Hepatocyte (in vitro differentiated cells): ENCODE results near the gene B3GNT3. TPM values are rescaled to one million over a fixed set of nuclear protein-coding genes. Genes with fewer than 3 reads are reported as not detected.
A peak's percentile ranks its signal among the peaks of the same experiment; 100 is the strongest.
"Not testable (repeated sequence)": the region's sequence is repeated elsewhere in the genome, so short reads cannot be mapped to it uniquely, and the experiment has no call there.

Experiments
- DNase-seq: peaks from one replicate; pipeline ENCODE4 v3.0.0-alpha.2; 2016; ENCODE audit warnings: low spot score
- H2AFZ ChIP-seq: fragments of 200-600 bp; sonication (generic); 2 replicates; pipeline ENCODE4 v1.6.0; 2016; ENCODE audit warnings: antibody characterized with exemption, mild to moderate bottlenecking
- H3K27ac ChIP-seq: fragments of 200-600 bp; sonication (generic); 2 replicates; pipeline ENCODE4 v1.5.1; 2016; ENCODE audit warnings: mild to moderate bottlenecking
- H3K27me3 ChIP-seq: fragments of 200-600 bp; sonication (generic); 2 replicates; pipeline ENCODE4 v1.6.1; 2016
- H3K36me3 ChIP-seq: fragments of 200-600 bp; sonication (generic); replicated peaks from 2 replicates; pipeline ENCODE4 v1.5.1; 2016; ENCODE audit warnings: low read depth; ENCODE audit not compliant: insufficient read depth
- H3K4me1 ChIP-seq: fragments of 200-600 bp; sonication (generic); 2 replicates; pipeline ENCODE4 v1.5.1; 2016; ENCODE audit warnings: mild to moderate bottlenecking, moderate library complexity; ENCODE audit not compliant: insufficient read depth
- H3K4me2 ChIP-seq: fragments of 200-600 bp; sonication (generic); 2 replicates; pipeline ENCODE4 v1.6.0; 2016
- H3K4me3 ChIP-seq: fragments of 200-600 bp; sonication (generic); 2 replicates; pipeline ENCODE4 v1.5.1; 2016; ENCODE audit warnings: mild to moderate bottlenecking
- H3K79me2 ChIP-seq: fragments of 200-600 bp; sonication (generic); 2 replicates; pipeline ENCODE4 v1.6.0; 2017; ENCODE audit warnings: mild to moderate bottlenecking
- H3K9me2 ChIP-seq: fragments of 200-600 bp; sonication (generic); replicated peaks from 2 replicates; pipeline ENCODE4 v1.6.0; 2017; ENCODE audit warnings: mild to moderate bottlenecking; ENCODE audit not compliant: insufficient read depth
- H3K9me3 ChIP-seq: fragments of 200-600 bp; sonication (generic); 2 replicates; pipeline ENCODE4 v1.5.1; 2016; ENCODE audit warnings: low read depth, mild to moderate bottlenecking
- H4K20me1 ChIP-seq: fragments of 200-600 bp; sonication (generic); 2 replicates; pipeline ENCODE4 v1.6.0; 2016; ENCODE audit warnings: mild to moderate bottlenecking; ENCODE audit not compliant: insufficient read depth, poor library complexity, severe bottlenecking
- CTCF ChIP-seq: fragments of 200-600 bp; sonication (generic); IDR thresholded peaks from 2 replicates; pipeline ENCODE4 v1.5.1; 2016; ENCODE audit warnings: antibody characterized with exemption, mild to moderate bottlenecking; ENCODE audit not compliant: poor library complexity
- EZH2 ChIP-seq: fragments of 200-600 bp; sonication (generic); IDR thresholded peaks from 2 replicates; pipeline ENCODE4 v1.6.1; 2016; ENCODE audit warnings: antibody characterized with exemption, mild to moderate bottlenecking, borderline replicate concordance
- EZH2phosphoT487 ChIP-seq: fragments of 200-600 bp; sonication (generic); IDR thresholded peaks from one replicate; pipeline ENCODE4 v1.6.1; 2018; ENCODE audit warnings: antibody characterized with exemption, mild to moderate bottlenecking, low read depth, moderate library complexity; ENCODE audit not compliant: unreplicated experiment, severe bottlenecking
- WGBS: methylation state at CpG from one replicate; pipeline ENCODE4 v1.1.6; 2016; ENCODE audit warnings: low lambda C conversion rate; ENCODE audit errors: missing lambda C conversion rate; 5-methylcytosine and 5-hydroxymethylcytosine counted together
- polyA plus RNA-seq: library from polyadenylated mRNA; unstranded; fragments of >200 nt; fragmentation: Nextera tagmentation; extraction: Ambion mirVana; gene quantifications from 2 replicates; pipeline ENCODE4 v1.2.1, GENCODE V29; 2016
- total RNA-seq: library from RNA; depleted of rRNA; stranded (reverse); fragments of >200 nt; gene quantifications from 2 replicates; pipeline ENCODE4 v1.2.3, GENCODE V29; 2014

The B3GNT3 gene
- total and polyA plus RNA-seq, 2 experiments from 2014 or later: 14.6 to 19.1 TPM

GRCh38 chr19:17775245-17775927 lies 19.6 kb upstream of the B3GNT3 start:
- H3K36me3 ChIP-seq: no peaks in the 10 kb centered on the region
- WGBS: 46% methylated on average over 15 of the region's 16 CpGs
- peak; percentile 72 for DNase-seq

GRCh38 chr19:17775991-17776803 lies 18.7 kb upstream of the B3GNT3 start:
- TF ChIP-seq EZH2: no peak
- TF ChIP-seq CTCF: no peak
- TF ChIP-seq EZH2phosphoT487: no peak
- Histone ChIP-seq H3K27ac (no peak overlapping the region), H3K4me1 (peaks cover 4% of the 10 kb centered on the region), H3K9me3 (no peaks in the 10 kb centered on the region), H4K20me1 (no peaks in the 10 kb centered on the region), H2AFZ (no peak overlapping the region), H3K4me3 (no peak overlapping the region), H3K9me2 (no peaks in the 10 kb centered on the region), H3K4me2 (no peak overlapping the region), H3K79me2 (no peaks in the 10 kb centered on the region), H3K27me3 (no peaks in the 10 kb centered on the region), H3K36me3 (no peaks in the 10 kb centered on the region)
- 76% methylated on average over 26 of the region's 27 CpGs for WGBS
- DNase-seq: no peak

More at GRCh38 chr19:17775245-17775927, 19.6 kb upstream of the B3GNT3 start:
- Histone ChIP-seq H3K79me2 (no peaks in the 10 kb centered on the region), H3K9me3 (no peaks in the 10 kb centered on the region), H3K27ac (no peak overlapping the region), H3K4me1 (peaks cover 4% of the 10 kb centered on the region), H2AFZ (no peak overlapping the region), H3K9me2 (no peaks in the 10 kb centered on the region), H3K4me3 (no peak overlapping the region), H3K4me2 (no peak overlapping the region), H3K27me3 (no peaks in the 10 kb centered on the region), H4K20me1 (no peaks in the 10 kb centered on the region)
- TF ChIP-seq EZH2phosphoT487 (no peak), CTCF (peak; percentile 58)

GRCh38 chr19:17777840-17778239 lies 17.1 kb upstream of the B3GNT3 start:
- not testable (repeated sequence) for H3K4me1 ChIP-seq, DNase-seq, H3K27me3 ChIP-seq, H3K4me3 ChIP-seq, H3K27ac ChIP-seq, H3K36me3 ChIP-seq, H3K9me3 ChIP-seq, H4K20me1 ChIP-seq, H3K9me2 ChIP-seq, H2AFZ ChIP-seq, H3K79me2 ChIP-seq, H3K4me2 ChIP-seq
- WGBS: 81% methylated on average over 10 of the region's 10 CpGs

GRCh38 chr19:17778251-17778967 lies 16.5 kb upstream of the B3GNT3 start:
- Histone ChIP-seq H3K4me3 (no peak overlapping the region), H4K20me1 (no peaks in the 10 kb centered on the region), H3K4me1 (peaks cover 4% of the 10 kb centered on the region), H3K36me3 (no peaks in the 10 kb centered on the region), H2AFZ (no peak overlapping the region), H3K79me2 (no peaks in the 10 kb centered on the region), H3K27ac (no peak overlapping the region), H3K9me2 (no peaks in the 10 kb centered on the region), H3K27me3 (no peaks in the 10 kb centered on the region), H3K4me2 (peak overlapping the region; percentile 78), H3K9me3 (no peaks in the 10 kb centered on the region)
- DNase-seq: peak; percentile 67
- 5% methylated on average over 24 of the region's 37 CpGs for WGBS
- no peak for TF ChIP-seq EZH2phosphoT487
- no peak for TF ChIP-seq EZH2
- TF ChIP-seq CTCF: no peak
